PC-9 (cell line): Measurements from ENCODE around the gene EVI5L. TPM values are rescaled to one million over a fixed set of nuclear protein-coding genes. Genes with fewer than 3 reads are reported as not detected.

ENCODE experiments used
- BruUV-seq: library from RNA; stranded (reverse); fragments of 400-500 nt; replicated peaks from 2 replicates; lab custom pipeline; 2021; lab: Mats Ljungman, UMichigan
- CTCF ChIA-PET: fragments of 300-600 bp; sonication (Branson Sonifier 250); formaldehyde crosslinking; loops from one replicate; lab custom pipeline; 2022; ENCODE audit warnings: antibody characterized with exemption; lab: Charles Lee
- POLR2A ChIA-PET: fragments of 300-600 bp; sonication (Branson Sonifier 250); formaldehyde crosslinking; loops from one replicate; lab custom pipeline; 2022; ENCODE audit warnings: antibody characterized with exemption; ENCODE audit not compliant: unreplicated experiment; lab: Charles Lee
- DNase-seq, 2 experiments: peaks; one replicate each; pipeline versions ENCODE4 v3.0.0 to v3.0.0-alpha.2; 2015 to 2022; ENCODE audit warnings: mixed read lengths in 1 of 2
- H2AFZ ChIP-seq: fragments of 200-600 bp; sonication (generic); 2 replicates; pipeline ENCODE4 v1.8.1; 2017; ENCODE audit warnings: antibody characterized with exemption
- H3F3A ChIP-seq: fragments of 200-600 bp; sonication (generic); 2 replicates; pipeline ENCODE4 v1.8.1; 2017; ENCODE audit warnings: antibody characterized with exemption, mild to moderate bottlenecking, low read depth; ENCODE audit not compliant: insufficient read depth
- H3K27ac ChIP-seq: fragments of 200-600 bp; sonication (generic); 2 replicates; pipeline ENCODE4 v1.6.1; 2016; ENCODE audit warnings: mixed run types
- H3K27me3 ChIP-seq: fragments of 200-600 bp; sonication (generic); 2 replicates; pipeline ENCODE4 v1.6.1; 2016; ENCODE audit warnings: low read depth, mixed run types; ENCODE audit not compliant: insufficient read depth
- H3K36me3 ChIP-seq: fragments of 200-600 bp; sonication (generic); 2 replicates; pipeline ENCODE4 v1.6.1; 2016; ENCODE audit warnings: low read depth, mixed run types
- H3K4me1 ChIP-seq: fragments of 200-600 bp; sonication (generic); replicated peaks from 2 replicates; pipeline ENCODE4 v1.6.1; 2016; ENCODE audit warnings: mixed run types; ENCODE audit not compliant: insufficient read depth
- H3K4me2 ChIP-seq: fragments of 200-600 bp; sonication (generic); 2 replicates; pipeline ENCODE4 v1.6.1; 2017; ENCODE audit warnings: mixed run types
- H3K4me3 ChIP-seq: fragments of 200-600 bp; sonication (generic); 2 replicates; pipeline ENCODE4 v1.6.1; 2016; ENCODE audit warnings: mixed run types
- H3K79me2 ChIP-seq: fragments of 200-600 bp; sonication (generic); 2 replicates; pipeline ENCODE4 v1.6.1; 2017; ENCODE audit warnings: low read depth, mixed run types
- H3K9me2 ChIP-seq: fragments of 200-600 bp; sonication (generic); 2 replicates; pipeline ENCODE4 v1.8.1; 2017; ENCODE audit warnings: mild to moderate bottlenecking; ENCODE audit not compliant: insufficient read depth
- H3K9me3 ChIP-seq: fragments of 200-600 bp; sonication (generic); 2 replicates; pipeline ENCODE4 v1.8.1; 2016; ENCODE audit warnings: low read depth; ENCODE audit not compliant: insufficient read depth
- H4K20me1 ChIP-seq: fragments of 200-600 bp; sonication (generic); 2 replicates; pipeline ENCODE4 v1.8.1; 2017; ENCODE audit not compliant: insufficient read depth
- CTCF ChIP-seq: fragments of 200-600 bp; sonication (generic); conservative IDR thresholded peaks from 2 replicates; pipeline ENCODE4 v1.6.1; 2017; ENCODE audit warnings: mixed run types, antibody characterized with exemption, mild to moderate bottlenecking, moderate library complexity
- EZH2 ChIP-seq: fragments of 200-600 bp; sonication (generic); IDR thresholded peaks from 2 replicates; pipeline ENCODE4 v1.8.0; 2017; ENCODE audit warnings: antibody characterized with exemption, low read depth
- intact Hi-C: fragments of 100-400 bp; cut with micrococcal nuclease; formaldehyde crosslinking; loops from one replicate; pipeline ENCODE4 v1.10.0; 2022; ENCODE audit not compliant: unreplicated experiment
- total RNA-seq: library from RNA; stranded (reverse); gene quantifications from 2 replicates; pipeline ENCODE4 v1.2.3, GENCODE V29; 2021

Gene EVI5L
- total RNA-seq, 1 experiment from 2014 or later: 19.2 TPM

- peak; percentile 69 to 79 for DNase-seq
- intact Hi-C loops: loop anchor here (1.0 to 10.0 kb wide), 5 partner anchors 17 to 498 kb away; partner anchors contain the start of gene MAP2K7
Measured at GRCh38 chr19:7850000-7850813, 20.2 kb downstream of the EVI5L start.

GRCh38 chr19:7850945-7851622 lies 21.1 kb downstream of the EVI5L start:
- H4K20me1 ChIP-seq: no peaks in the 10 kb centered on the region
- H3K4me1 ChIP-seq: peaks cover 14% of the 10 kb centered on the region
- no peaks in the 10 kb centered on the region for H3K9me2 ChIP-seq
- H3K27ac ChIP-seq: no peak overlapping the region
- ChIA-PET POLR2A (no interaction called here), CTCF (interaction anchor here (0.6 kb wide), 1 partner anchor 133 kb away, joined by 5 read pairs; no protein-coding TSS in a partner anchor)
- intact Hi-C loops: loop anchor here (1.0 to 10.0 kb wide), 5 partner anchors 18 to 499 kb away; partner anchors contain the start of gene MAP2K7
- no peak overlapping the region for H3K4me3 ChIP-seq
- no peak for DNase-seq
- H3K27me3 ChIP-seq: no peaks in the 10 kb centered on the region
- no peak overlapping the region for H3K4me2 ChIP-seq
- BruUV-seq: no TSS peak
- no peaks in the 10 kb centered on the region for H3K36me3 ChIP-seq
- peaks cover 31% of the 10 kb centered on the region; the same call in 1 of the 2 replicates for H3F3A ChIP-seq
- H3K9me3 ChIP-seq: no peaks in the 10 kb centered on the region
- H2AFZ ChIP-seq: no peak overlapping the region
- TF ChIP-seq EZH2: no peak
- no peaks in the 10 kb centered on the region for H3K79me2 ChIP-seq

More at GRCh38 chr19:7850000-7850813, 20.2 kb downstream of the EVI5L start:
- H3K79me2 ChIP-seq: no peaks in the 10 kb centered on the region
- no peaks in the 10 kb centered on the region for H3K36me3 ChIP-seq
- H4K20me1 ChIP-seq: no peaks in the 10 kb centered on the region
- no peak overlapping the region for H3K27ac ChIP-seq
- no peaks in the 10 kb centered on the region for H3K9me3 ChIP-seq
- peaks cover 28% of the 10 kb centered on the region; the same call in 1 of the 2 replicates for H3F3A ChIP-seq
- ChIA-PET POLR2A (no interaction called here), CTCF (no interaction called here)
- no peaks in the 10 kb centered on the region for H3K9me2 ChIP-seq
- peaks cover 14% of the 10 kb centered on the region for H3K4me1 ChIP-seq
- no peak overlapping the region for H3K4me3 ChIP-seq
- BruUV-seq: no TSS peak
- no peak overlapping the region for H3K4me2 ChIP-seq
- no peak for TF ChIP-seq CTCF
- TF ChIP-seq EZH2: no peak
- no peak overlapping the region for H2AFZ ChIP-seq
- no peaks in the 10 kb centered on the region for H3K27me3 ChIP-seq

GRCh38 chr19:7851623-7852500 lies 21.8 kb downstream of the EVI5L start:
- Histone ChIP-seq H3K9me3 (no peaks in the 10 kb centered on the region), H3K4me1 (peaks cover 14% of the 10 kb centered on the region), H3K27me3 (no peaks in the 10 kb centered on the region), H3K4me2 (no peak overlapping the region), H3K9me2 (no peaks in the 10 kb centered on the region), H3K4me3 (no peak overlapping the region), H3K79me2 (no peaks in the 10 kb centered on the region), H4K20me1 (no peaks in the 10 kb centered on the region), H3K27ac (no peak overlapping the region), H3F3A (peaks cover 31% of the 10 kb centered on the region; the same call in 1 of the 2 replicates), H3K36me3 (no peaks in the 10 kb centered on the region), H2AFZ (no peak overlapping the region)
- BruUV-seq: no TSS peak
- ChIA-PET CTCF (interaction anchor here (0.5 to 1.4 kb wide), 7 partner anchors 17 to 319 kb away, joined by 3 to 5 read pairs (median 4); partner anchors contain the start of gene TRAPPC5), POLR2A (no interaction called here)
- intact Hi-C loops: loop anchor here (2.0 to 10.0 kb wide), 5 partner anchors 50 to 500 kb away; partner anchors contain the start of genes MAP2K7 and TRAPPC5
- DNase-seq: no peak
- TF ChIP-seq CTCF (no peak), EZH2 (no peak)
